Measurements from ENCODE around the gene DLL4.

DNA sequence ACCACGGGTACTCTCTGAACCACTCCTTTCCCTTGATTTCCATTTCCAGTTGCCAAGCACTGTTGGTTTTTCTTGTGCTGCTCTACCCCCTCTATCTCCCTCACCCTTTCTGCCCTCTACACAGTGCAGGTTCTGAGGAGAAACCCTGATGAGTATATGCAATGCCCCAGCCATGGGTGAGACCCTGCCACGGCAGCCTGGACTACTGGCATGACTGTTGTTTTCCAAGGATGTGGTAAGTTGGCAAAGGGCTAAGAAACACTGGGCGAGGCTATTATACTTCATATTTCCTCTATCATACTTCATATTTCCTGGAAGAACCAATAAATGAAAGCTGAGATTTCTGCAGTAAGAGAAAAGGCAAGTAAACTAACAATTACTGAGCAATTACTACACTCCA, 52.0 kb downstream of the DLL4 start:
- TF ChIP-seq CTCF (IDR thresholded peaks at IDR 0.05), result no peak
- TF ChIP-seq POLR2A (IDR thresholded peaks at IDR 0.05), result no peak

Data from Peyer's patch (tissue), 4 donors.